GM18909 (cell line): ENCODE data around the gene SERPINB5.
A peak's percentile ranks its signal among the peaks of the same experiment; 100 is the strongest.

Experiments used
- ATAC-seq: cut with Tn5 transposase; IDR thresholded peaks from one replicate; pipeline ENCODE4 v1.9.1; 2021; ENCODE audit warnings: mild to moderate bottlenecking; ENCODE audit not compliant: unreplicated experiment, poor library complexity

SERPINB5 gene

GRCh38 chr18:63465059-63465458 is 11.7 kb upstream of the SERPINB5 start:
- no peak for ATAC-seq

GRCh38 chr18:63467699-63468098 is 9.1 kb upstream of the SERPINB5 start:
- ATAC-seq = no peak

- ATAC-seq = no peak
Measured at GRCh38 chr18:63468575-63468974, 8.2 kb upstream of the SERPINB5 start.

- ATAC-seq = no peak
Measured at GRCh38 chr18:63470751-63471150, 6.0 kb upstream of the SERPINB5 start.

- no peak for ATAC-seq
Measured at GRCh38 chr18:63472380-63472779, 4.4 kb upstream of the SERPINB5 start.

GRCh38 chr18:63477200-63477599 is 442 bp downstream of the SERPINB5 start:
- ATAC-seq = no peak

- no peak for ATAC-seq
Measured at GRCh38 chr18:63477968-63478367, 1.2 kb downstream of the SERPINB5 start.

GRCh38 chr18:63479826-63480225 is 3.1 kb downstream of the SERPINB5 start:
- ATAC-seq = no peak

- ATAC-seq = no peak
Measured at GRCh38 chr18:63480476-63480875, 3.7 kb downstream of the SERPINB5 start.

GRCh38 chr18:63480915-63481314 is 4.2 kb downstream of the SERPINB5 start:
- no peak for ATAC-seq

GRCh38 chr18:63487676-63488075 is 10.9 kb downstream of the SERPINB5 start:
- no peak for ATAC-seq

GRCh38 chr18:63488160-63488559 is 11.4 kb downstream of the SERPINB5 start:
- ATAC-seq = no peak

- no peak for ATAC-seq
Measured at GRCh38 chr18:63492851-63493250, 16.1 kb downstream of the SERPINB5 start.

- no peak for ATAC-seq
Measured at GRCh38 chr18:63495675-63496074, 18.9 kb downstream of the SERPINB5 start.

GRCh38 chr18:63505566-63506335 is 29.0 kb downstream of the SERPINB5 start:
- ATAC-seq = peak; percentile 60

- peak; percentile 14 for ATAC-seq
Measured at GRCh38 chr18:63506336-63506646, 29.5 kb downstream of the SERPINB5 start.

GRCh38 chr18:63508596-63508995 is 31.8 kb downstream of the SERPINB5 start:
- no peak for ATAC-seq

GRCh38 chr18:63511285-63511684 is 34.5 kb downstream of the SERPINB5 start:
- ATAC-seq = no peak

- no peak for ATAC-seq
Measured at GRCh38 chr18:63514326-63514725, 37.6 kb downstream of the SERPINB5 start.

- no peak for ATAC-seq
Measured at GRCh38 chr18:63514888-63515678, 38.3 kb downstream of the SERPINB5 start.

GRCh38 chr18:63515801-63516200 is 39.0 kb downstream of the SERPINB5 start:
- ATAC-seq = no peak
